Stimulated activated CD4-positive, alpha-beta T cell treated with anti-CD3 and anti-CD28 coated beads, Interleukin-12 subunit alpha, Interleukin-12 subunit beta, amount 100 ng/mL, for 48 hours (primary cell): ENCODE results near the gene MSI2.

ENCODE experiments used
- DNase-seq, 3 donors: peaks; one replicate each; pipeline ENCODE4 v3.0.0-alpha.2; 2020; ENCODE audit warnings: low read depth in 2 of 3, low spot score in 1 of 3

The MSI2 gene

DNA sequence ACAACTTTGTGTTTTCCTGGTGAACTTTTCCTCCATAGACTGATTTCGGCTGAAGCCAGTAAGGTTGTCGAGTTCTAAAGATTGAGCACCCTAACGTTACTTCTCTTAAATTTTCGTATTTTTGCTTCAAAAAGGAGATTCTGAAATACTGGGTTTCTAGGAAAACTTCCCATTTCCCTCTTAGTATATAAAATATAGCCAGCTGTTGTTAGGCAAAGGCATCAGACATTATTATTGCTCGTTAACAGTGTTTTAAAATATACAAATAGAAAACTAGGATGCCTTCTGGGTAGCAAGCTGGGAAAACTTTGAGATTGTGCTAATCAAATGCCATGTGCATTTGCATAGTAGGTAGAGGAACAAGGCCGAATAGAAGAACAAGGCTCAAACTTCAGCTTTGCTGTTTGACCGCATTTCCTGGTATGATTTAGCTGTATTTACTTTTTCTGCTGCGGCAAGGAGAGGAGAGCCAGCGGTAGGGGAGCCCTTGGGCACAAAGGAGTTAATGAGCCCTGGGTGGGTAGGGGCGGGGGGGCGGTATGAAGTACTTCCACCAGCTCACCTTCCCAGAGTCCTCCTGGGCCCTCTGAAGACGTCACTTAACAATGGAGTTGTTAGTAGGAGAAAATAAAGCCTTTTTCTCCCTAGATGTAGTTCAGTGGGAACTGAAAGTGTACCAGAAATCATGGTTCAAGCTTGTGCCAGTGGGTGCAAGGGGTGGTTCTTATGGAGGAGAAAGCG is 151.9 kb downstream of the MSI2 start:
- DNase-seq, result no peak

DNA sequence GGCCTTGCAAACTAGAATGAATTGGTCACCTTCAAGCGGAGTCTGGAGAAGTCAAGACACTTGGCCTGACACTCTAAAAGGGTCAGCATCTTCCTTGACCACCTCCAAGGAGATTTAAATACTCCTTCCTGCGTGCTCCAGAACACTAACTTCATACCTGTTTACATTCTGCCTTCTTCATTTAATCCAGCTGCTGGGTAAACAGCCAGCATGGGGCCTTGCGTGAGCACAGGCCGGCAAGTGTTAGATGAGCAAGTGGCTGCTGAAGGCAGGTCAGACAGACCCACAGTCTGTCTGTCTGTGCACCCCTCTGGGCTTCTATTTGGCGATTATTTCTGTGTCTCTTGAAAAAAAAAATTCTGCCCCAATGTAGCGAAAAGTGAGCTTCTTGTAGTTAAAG is 153.8 kb downstream of the MSI2 start:
- no peak for DNase-seq

DNA sequence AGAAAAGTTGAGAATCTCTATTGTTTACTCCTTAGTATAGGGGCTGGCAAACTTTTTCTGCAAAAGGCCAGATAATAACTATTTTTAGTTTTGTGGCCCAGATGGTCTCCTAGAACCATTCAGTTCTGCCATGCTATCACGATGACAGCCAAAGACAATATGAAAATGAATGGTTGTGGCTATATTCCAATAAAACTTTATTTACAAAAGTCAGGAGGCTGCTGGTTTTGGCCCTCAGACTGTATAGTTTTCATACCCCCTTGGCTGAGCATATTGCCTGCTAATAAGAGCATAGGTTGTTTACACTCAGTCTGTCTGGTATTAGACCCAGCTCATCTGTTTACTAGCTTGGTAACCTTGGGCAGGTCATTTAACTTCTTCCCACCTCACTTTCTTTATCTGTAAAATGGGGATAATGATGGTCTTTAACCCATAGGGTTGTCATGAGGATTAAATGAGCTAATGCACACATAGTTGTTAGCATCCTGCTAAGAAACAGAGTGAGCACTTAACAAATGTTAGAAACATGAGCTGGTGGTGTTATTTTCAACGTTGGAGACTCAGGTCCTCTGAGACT is 156.3 kb downstream of the MSI2 start:
- no peak for DNase-seq

DNA sequence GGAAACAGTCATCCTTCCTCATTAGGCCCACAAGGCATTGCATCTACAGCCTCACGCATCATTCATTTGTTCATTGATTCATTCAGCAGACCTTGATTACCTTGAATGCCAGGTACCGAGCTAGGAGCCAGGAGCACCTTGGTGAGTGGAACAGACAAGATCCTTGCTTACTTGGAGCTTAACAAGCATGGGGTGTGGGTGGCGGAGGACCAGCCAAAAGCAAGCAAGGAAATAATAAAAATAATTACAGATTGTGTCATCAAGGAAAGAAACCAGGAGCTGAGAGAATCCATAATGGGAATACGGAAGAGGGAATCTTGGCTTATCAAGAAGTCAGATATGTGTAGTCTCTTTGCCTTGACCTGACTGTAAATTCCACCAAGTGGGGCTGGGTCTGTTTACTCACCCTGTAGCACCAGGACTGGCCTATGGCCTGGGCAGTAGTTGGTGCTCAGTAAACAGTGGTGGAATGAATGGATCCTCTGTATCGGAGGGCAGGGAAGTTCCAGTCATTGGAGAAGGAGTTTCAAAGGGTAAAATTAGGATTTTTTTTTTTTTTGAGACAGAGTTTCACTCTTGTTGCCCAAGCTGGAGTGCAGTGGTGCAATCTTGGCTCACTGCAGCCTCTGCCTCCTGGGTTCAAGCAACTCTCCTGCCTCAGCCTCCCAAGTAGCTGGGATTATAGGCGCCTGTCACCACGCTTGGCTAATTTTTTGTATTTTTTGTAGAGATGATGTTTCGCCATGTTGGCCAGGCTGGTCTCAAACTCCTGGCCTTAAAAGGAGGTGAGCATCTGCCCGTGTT is 157.7 kb downstream of the MSI2 start:
- DNase-seq, result no peak

DNA sequence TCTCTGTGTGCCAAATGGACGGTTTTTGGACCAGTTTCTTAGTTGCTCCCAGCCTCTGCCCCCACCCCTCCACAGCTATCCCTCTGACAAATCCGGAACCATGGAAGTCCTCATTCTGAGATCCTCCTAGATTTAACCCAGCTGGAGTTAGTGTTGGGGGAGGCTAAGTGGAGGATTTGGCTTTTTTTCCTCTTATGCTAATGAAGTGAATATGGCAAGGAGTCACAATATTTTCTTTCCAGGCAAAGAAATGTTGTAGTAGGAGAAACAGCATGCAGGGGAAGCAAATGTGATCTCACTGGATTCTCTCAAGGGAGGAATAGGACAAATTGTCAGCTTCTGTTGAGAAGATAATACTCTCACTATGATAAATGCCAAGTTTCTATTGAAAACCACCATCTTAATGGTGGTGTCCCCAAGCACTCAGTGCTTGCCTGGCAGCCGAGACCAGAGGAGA is 159.5 kb downstream of the MSI2 start:
- no peak for DNase-seq

DNA sequence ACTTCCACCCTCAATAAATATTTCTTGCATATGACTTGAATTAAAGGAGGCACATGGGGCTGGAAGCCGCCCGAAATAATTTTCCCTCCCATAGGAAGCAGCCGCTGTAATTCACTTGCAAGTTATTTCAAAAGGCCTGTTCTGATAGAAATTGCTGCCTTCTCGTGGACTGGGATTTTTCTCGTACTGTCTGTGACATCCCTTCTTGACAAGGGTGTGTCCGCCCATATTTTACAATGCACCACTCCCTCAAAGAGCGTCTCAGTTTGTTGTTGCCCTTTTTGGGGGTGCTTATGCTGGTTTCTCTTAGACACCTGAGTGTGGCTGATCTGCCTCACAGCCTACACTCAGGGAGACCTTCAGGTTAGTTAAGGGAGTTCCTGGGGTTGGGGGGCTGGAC is 160.0 kb downstream of the MSI2 start:
- no peak for DNase-seq

DNA sequence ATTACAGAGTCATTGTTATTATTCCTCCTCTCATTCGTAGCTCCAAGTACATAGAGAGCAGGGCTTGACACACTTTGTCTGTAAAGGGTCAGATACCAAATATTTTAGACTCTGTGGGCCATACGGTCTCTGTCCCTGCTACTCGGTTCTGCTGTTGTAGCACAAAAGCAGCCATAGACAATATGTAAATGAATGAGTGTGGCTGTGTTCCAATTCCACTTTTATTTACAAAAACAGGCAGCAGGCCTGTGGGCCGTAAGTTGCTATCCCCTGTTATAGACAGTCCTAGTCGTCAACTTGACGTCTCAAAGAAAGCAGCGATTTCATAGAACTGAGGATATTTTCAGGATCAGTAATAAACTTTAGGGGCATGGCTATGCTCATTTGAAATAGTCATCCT is 161.6 kb downstream of the MSI2 start:
- DNase-seq, result no peak

DNA sequence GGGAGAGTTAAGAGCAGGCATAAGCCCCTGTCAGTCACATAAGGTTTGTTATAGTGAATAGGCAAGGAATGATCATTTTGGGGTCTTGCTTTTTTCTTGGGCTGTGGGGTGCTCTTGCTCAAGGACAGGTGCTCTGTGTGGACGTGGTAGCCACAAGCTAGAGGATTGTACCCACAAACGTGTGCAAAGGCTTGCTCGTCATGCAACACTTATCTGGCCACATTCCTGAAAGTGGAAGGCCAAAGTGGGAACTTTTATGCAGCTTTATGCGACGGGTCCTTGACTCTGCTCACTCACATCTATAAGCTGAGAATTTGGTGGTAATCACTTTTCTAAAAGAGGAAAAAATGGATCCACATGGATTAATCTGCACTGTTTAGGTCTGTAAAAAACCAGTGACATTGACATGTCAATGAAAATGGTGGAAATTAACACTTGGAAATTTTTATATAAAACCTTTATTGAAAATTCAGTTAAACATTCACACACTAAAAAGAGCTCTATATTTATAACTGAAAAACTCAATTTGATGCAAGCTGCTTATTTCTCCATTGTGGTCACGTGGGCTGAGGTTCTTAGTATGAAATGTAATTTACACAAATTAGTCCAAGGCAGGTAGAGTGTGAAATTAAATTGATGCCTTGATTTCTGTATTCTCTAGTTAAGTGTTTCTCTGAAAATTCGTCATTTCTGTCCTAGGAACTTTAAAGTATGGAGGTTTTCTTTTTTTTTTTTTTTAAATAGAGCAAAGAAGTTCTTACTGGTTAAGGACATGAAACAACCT is 162.3 kb downstream of the MSI2 start:
- DNase-seq, result no peak

DNA sequence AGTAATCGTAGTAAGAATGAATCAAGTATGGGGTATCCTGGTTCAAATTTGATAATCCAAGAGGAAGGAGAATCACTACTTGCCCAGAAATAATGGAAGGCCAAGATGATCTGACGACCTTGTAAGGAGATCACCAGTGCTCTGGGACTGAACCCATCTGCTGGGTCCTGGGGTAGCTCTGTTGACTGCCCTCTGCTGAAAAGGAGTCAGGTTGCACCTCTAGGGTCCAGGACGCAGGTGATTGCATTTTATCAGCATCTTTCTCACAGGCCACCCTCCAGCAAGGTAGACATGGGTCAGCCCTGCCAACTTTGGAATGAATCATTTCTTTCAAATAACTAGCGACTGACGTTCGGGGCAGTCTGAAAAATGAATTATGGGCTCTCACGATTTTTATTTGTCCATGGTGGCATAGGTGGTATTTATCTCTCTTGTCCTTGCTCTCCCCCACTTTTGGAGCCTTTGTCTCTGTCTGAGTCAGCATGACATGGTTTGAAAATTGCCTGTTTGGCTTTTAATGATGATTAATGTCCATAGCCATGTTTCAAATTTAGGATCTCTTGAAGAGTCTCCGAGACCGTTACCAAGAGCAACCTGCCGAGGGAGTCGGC is 163.7 kb downstream of the MSI2 start:
- DNase-seq, result no peak

DNA sequence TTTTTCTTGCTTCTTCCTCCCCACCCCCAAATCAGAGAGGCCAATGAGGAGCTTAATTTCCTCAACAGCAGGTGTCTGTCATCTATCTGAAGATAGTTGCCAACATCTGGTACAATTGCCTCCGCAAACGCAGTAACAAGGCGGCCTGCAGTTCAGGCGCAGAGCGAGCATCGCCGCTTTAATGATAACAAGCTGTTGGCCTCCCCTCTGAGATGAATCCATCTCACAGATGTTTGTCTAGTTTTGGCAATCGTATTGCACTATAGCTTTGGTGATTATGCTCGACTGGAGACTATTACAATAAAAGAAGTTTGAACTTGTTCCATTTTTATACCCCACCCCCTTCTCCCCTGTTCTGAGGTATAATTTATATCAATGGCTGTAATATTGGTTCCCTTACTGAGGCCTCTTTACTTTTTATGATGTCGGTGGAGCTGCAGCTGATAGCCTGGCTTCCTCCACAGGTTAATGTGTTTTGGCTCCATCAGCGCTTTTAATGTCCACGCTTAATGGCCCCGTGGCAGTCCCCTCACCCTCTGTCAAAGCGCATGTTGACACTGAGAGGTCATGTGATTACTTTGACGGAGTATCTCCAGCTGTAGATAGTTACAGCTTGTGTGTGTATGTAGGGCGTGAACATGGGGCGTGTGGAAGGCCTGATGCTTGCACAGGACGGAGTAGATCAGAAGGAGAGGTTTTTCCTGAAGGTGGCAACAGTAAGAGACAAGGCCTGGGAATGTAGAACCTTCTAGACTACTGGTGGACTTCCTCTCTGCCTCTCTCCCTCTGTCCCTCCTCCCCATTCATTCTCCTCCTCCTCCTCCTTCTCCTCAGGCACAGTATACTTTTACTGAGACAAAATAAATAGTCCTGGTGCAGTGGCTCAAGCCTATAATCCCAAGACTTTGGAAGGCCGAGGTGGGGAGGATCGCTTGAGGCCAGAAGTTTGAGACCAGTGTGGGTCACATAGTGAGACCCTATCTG is 164.7 kb downstream of the MSI2 start:
- no peak for DNase-seq

DNA sequence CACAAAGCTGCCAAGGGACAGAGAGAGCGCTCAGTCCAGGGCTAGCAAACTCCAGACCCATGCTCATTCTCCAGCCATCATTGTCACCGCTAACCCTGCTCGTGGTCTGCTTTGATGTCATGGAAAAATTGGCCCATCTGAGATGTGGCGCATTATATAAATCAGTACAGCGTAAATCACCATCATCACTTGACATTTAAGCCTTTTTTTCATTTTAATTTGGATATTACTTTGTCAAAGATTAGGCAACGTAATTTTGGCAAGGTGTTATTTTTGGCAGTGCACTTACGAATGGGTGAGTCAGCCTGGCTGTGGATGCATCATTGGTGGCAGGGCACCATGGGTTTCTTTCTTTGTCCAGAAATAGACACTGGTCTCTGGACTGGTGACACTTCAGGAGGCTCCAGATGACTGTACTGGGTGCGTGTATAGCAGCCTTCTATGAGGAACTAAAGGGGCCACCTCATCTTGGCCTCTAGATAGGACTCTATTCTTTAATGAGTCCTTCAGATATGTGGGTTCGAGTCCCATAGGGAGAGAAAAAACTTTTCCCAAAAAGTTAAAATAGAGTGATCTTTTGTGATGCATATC is 166.3 kb downstream of the MSI2 start:
- no peak for DNase-seq

DNA sequence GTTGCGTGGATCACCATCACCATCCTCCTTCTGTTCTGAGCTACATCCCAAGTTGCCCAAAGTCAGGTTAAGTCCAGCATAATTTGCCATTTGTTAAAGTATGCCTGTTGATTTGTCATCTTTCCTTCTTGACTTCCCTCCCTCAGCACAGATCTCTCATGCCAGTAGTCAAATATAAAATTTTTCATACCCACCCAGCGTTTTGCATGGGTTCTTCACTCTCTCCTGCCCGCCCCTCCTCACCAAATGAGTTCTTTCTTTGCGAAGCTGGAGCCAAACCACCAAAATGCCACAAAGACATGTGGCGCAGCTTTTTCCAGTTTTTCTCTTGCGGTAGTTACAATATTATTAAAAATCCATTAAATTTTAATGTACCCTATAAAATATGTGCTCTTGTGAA is 167.2 kb downstream of the MSI2 start:
- DNase-seq, result no peak

DNA sequence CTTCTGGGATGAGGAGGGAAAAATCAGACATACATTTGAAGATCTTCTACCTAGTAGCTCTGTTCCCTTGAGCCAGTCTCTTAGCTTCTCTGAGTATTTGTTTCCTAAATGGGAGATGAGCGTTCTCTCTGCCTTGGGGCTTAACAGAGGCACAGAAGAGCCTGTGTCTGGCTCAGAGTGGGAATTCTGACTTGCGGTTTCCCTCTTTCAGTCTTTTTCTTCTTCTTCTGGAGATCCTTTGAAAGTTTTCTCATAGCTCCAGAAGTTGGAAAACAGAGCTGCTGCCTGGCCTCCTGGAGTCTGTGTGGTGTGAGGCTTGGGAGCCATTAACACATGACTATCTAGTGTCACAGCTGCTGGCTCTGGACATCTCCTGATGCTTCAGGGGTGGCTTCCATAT is 167.9 kb downstream of the MSI2 start:
- no peak for DNase-seq

DNA sequence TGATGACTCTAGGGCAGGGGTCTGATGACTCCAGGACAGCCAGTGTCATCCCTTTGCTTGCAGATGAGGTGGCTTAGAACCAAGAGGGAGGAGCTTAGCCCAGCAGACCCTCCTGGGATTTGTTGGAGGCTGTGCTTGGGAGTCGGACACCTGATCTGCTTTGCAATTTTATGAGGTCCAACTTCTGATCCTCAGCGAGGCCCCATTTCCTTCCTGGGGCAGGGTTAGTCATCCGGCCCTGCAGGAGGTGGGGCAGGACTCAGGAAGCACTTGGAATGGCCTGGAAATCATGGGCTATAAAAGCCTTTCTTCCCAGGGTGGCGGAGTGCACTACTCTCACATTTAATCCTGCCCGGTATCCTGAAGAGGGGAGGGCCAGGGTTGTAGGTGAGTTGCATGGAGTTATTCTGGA is 168.5 kb downstream of the MSI2 start:
- no peak for DNase-seq

DNA sequence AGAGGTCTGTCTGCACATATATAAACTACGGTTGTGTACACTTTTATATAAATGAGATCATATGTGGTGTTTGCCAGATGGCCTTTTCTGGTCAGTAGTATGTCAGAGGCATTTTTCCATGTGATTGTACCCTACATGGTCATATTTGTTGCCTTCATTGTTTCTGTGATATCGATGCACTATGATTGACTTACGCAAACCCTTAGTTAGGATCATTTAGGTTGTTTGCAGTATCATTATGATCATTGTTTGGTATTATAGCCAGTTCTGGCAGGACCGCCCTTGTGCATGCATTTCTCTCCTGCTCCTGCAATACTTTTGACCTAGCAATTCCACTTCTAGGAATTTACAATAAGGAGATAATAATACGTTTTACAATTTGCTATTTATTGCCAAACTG is 169.1 kb downstream of the MSI2 start:
- no peak for DNase-seq

DNA sequence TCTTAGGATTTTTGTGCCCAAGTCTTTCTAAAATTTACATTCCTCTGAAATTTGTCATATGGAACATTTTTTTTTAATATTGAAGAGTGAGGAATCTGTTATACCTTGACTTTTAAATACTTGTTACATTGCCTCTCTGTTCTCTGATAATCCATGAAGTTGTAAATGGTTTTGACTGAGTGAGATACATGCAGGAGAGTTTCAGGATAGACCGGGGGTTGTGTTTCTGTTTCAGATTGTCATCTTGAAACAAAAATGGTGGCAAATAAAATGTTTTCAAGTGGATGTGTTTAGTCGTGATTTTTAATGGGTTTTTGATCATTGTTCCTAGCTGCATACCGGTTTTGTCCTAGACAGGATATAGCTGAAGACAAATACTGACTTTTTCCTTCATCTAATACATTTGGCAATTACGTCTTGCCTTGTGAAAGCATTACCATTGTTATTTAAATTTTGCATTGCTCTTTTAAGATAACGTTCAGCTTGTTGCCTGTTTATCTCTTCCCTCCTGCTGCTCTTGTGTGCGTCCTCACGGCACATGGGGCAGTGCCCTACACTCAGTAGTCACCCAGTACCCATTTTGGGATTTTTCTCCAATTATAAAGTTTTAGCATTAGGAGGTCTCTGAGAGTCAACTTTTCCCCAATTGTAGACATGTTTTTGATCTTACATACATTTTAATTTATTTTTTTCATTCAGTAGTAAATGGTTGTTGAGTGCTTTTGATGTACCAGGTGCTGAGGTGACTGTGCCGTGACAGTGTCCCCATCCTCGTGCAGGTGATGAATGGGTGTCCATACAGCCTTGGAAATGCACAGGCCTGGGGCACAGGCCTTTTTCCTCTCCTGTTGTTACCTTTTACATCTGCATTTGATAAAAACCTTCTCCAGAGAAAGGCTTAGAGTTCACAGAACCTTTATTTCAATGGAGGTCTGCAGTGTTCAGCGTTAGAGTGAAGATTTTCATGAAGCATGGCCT is 169.9 kb downstream of the MSI2 start:
- no peak for DNase-seq

DNA sequence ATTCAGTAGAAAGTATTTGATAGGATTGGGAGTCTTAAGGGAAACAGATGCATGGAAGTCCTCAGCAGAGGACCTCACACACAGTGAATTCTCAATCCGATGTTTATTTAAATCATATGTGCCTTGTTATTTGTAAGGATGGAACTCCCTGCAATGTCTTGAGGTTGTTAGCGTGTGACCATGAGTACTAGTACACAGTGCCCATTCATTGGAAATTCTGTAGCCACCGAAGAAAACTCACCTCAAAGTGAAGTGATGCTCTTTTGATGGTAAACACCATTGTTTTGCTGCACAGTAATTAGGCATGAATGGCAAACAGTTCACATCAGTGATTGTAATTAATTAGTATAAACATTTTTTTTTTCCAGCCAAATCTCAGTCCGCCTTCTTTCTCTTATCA is 173.6 kb downstream of the MSI2 start:
- no peak for DNase-seq

DNA sequence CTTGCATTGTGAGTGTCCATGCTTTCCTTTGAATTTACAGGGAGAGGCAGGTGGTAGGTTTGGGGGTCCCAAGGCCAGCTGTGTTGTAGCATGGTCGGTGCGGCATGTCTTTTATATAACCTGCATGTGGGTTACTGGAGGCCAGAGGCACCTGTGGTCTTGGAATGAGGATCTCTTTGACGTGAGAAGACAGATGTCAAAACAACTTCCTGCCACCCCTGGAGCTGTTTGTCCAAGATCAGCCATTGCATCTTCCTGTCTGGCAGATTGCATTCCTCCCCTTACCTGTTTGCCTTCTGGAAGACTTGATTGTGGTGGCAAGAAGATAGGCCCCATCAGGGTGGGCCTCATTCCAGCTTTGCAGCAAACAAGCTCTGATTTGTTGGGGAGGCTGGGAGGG is 175.1 kb downstream of the MSI2 start:
- DNase-seq, result no peak
